Measurements from ENCODE around the gene COL4A6.

The COL4A6 gene

GRCh38 chrX:108122748-108123147 lies 315.5 kb downstream of the COL4A6 start:
- TF ChIP-seq YY1 (IDR thresholded peaks at IDR 0.05; ENCODE audit: low read depth) (no peak), FOXM1 (IDR thresholded peaks at IDR 0.05; ENCODE audit: borderline replicate concordance, low read depth) (no peak), EGR1 (IDR thresholded peaks at IDR 0.05) (no peak), EP300 (IDR thresholded peaks at IDR 0.05; ENCODE audit: borderline replicate concordance) (no peak), REST (IDR thresholded peaks at IDR 0.05; ENCODE audit: low read depth) (no peak), ZBTB7A (IDR thresholded peaks at IDR 0.05; ENCODE audit: low read depth) (no peak), RAD21 (IDR thresholded peaks at IDR 0.05; ENCODE audit: low read depth) (no peak), NFIC (IDR thresholded peaks at IDR 0.05) (no peak), CEBPB (IDR thresholded peaks at IDR 0.05) (no peak), USF1 (IDR thresholded peaks at IDR 0.05) (no peak), TCF12 (IDR thresholded peaks at IDR 0.05; ENCODE audit: low read depth) (no peak), CREB1 (IDR thresholded peaks at IDR 0.05; ENCODE audit: low read depth) (no peak), TEAD4 (IDR thresholded peaks at IDR 0.05) (no peak), MAX (IDR thresholded peaks at IDR 0.05) (no peak), TAF1 (IDR thresholded peaks at IDR 0.05; ENCODE audit: low read depth) (no peak)

GRCh38 chrX:108121291-108121690 lies 316.9 kb downstream of the COL4A6 start:
- TF ChIP-seq TAF1 (IDR thresholded peaks at IDR 0.05; ENCODE audit: low read depth) (no peak), CREB1 (IDR thresholded peaks at IDR 0.05; ENCODE audit: low read depth) (no peak), TCF12 (IDR thresholded peaks at IDR 0.05; ENCODE audit: low read depth) (no peak), USF1 (IDR thresholded peaks at IDR 0.05) (no peak), NFIC (IDR thresholded peaks at IDR 0.05) (no peak), ZBTB7A (IDR thresholded peaks at IDR 0.05; ENCODE audit: low read depth) (no peak)

GRCh38 chrX:108117988-108118387 lies 320.2 kb downstream of the COL4A6 start:
- TF ChIP-seq FOXM1 (IDR thresholded peaks at IDR 0.05; ENCODE audit: borderline replicate concordance, low read depth) (no peak), TEAD4 (IDR thresholded peaks at IDR 0.05) (no peak), ZBTB7A (IDR thresholded peaks at IDR 0.05; ENCODE audit: low read depth) (no peak), TCF12 (IDR thresholded peaks at IDR 0.05; ENCODE audit: low read depth) (no peak), EGR1 (IDR thresholded peaks at IDR 0.05) (no peak), RAD21 (IDR thresholded peaks at IDR 0.05; ENCODE audit: low read depth) (no peak), USF1 (IDR thresholded peaks at IDR 0.05) (no peak)

- no peak for TF ChIP-seq NFIC (IDR thresholded peaks at IDR 0.05)
- no peak for TF ChIP-seq MAX (IDR thresholded peaks at IDR 0.05)
- no peak for TF ChIP-seq YY1 (IDR thresholded peaks at IDR 0.05; ENCODE audit: low read depth)
- TF ChIP-seq CEBPB (IDR thresholded peaks at IDR 0.05) = no peak
- TF ChIP-seq TAF1 (IDR thresholded peaks at IDR 0.05; ENCODE audit: low read depth) = no peak
- no peak for TF ChIP-seq ZBTB7A (IDR thresholded peaks at IDR 0.05; ENCODE audit: low read depth)
- no peak for TF ChIP-seq EP300 (IDR thresholded peaks at IDR 0.05; ENCODE audit: borderline replicate concordance)
- TF ChIP-seq TCF12 (IDR thresholded peaks at IDR 0.05; ENCODE audit: low read depth) = no peak
- no peak for TF ChIP-seq REST (IDR thresholded peaks at IDR 0.05; ENCODE audit: low read depth)
- TF ChIP-seq USF1 (IDR thresholded peaks at IDR 0.05) = no peak
- no peak for TF ChIP-seq CREB1 (IDR thresholded peaks at IDR 0.05; ENCODE audit: low read depth)
- no peak for TF ChIP-seq RAD21 (IDR thresholded peaks at IDR 0.05; ENCODE audit: low read depth)
- no peak for TF ChIP-seq TEAD4 (IDR thresholded peaks at IDR 0.05)
- no peak for TF ChIP-seq EGR1 (IDR thresholded peaks at IDR 0.05)
- TF ChIP-seq FOXM1 (IDR thresholded peaks at IDR 0.05; ENCODE audit: borderline replicate concordance, low read depth) = no peak
Measured at GRCh38 chrX:108114541-108114940, 323.7 kb downstream of the COL4A6 start.

Measured in Ishikawa (cell line).